ENCODE measurements around the gene ZNF621.
"Not testable (repeated sequence)": the region's sequence is repeated elsewhere in the genome, so short reads cannot be mapped to it uniquely, and the experiment has no call there.

Gene ZNF621

GRCh38 chr3:40532252-40532651 is 7.5 kb downstream of the ZNF621 start:
- H3K27ac ChIP-seq: no peak overlapping the region
- no peak for DNase-seq (ENCODE audit: low read depth, low spot score)

DNA sequence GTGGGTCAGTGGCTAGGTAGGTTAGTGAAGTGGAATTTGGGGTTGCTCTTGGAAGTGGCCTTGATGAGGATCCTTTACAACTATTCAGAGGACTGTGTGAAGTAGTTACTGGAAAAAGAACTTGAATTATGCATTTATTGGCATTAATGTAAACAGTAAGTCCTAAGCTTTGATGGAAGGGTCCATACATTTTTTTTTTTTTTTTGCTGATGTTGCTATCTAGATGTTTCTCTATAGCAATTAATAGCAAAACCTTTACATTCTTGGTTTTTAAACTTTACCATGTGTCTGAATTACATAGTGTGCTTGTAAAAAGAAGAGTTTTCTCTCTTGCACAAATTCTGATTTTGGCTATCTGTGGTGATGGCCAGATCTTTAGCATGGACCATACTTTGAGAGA is 9.5 kb downstream of the ZNF621 start:
- DNase-seq (ENCODE audit: low read depth, low spot score): no peak
- no peak overlapping the region for H3K27ac ChIP-seq

DNA sequence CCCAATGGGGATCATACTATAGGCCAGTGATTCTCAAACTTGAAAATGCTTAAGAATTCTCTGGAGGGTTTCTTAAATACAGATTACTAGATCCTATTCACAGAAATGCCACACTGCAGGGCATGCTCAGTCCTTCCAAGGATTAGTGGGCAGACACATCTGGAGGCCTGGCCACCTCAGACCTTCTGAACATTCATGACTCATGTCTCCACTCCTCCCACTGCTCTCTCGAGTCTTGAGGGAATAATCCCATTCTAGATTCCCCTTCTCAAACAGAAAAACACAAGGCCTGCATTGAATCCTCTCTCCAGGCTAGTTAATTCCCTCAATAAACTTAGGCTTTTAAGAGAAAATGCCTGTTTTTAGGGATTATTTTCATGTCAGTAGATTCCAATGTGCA is 22.1 kb downstream of the ZNF621 start:
- no peak for DNase-seq (ENCODE audit: low read depth, low spot score)
- H3K27ac ChIP-seq: no peak overlapping the region

DNA sequence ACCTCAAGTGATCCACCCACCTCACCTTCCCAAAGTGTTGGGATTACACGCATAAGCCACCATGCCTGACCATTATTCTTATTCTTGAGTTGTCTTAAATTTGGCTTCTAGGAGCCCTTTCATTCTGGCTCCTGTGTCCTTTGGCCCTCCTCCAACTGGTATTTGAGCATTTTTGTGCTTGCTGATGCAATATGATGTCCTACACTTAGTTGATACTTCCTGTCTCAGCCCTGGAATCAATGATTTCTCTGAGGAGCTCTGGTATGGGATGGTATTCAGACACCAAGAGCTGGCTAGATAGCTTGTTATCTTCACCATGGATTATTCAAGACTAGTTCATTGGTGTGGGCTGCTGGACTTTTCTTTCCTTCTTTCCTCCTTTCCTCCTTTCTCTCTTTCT is 25.4 kb downstream of the ZNF621 start:
- no peak for DNase-seq (ENCODE audit: low read depth, low spot score)
- H3K27ac ChIP-seq: no peak overlapping the region

- no peak overlapping the region for H3K27ac ChIP-seq
- no peak for DNase-seq (ENCODE audit: low read depth, low spot score)
Observed at GRCh38 chr3:40557575-40558161, 32.9 kb downstream of the ZNF621 start.

DNA sequence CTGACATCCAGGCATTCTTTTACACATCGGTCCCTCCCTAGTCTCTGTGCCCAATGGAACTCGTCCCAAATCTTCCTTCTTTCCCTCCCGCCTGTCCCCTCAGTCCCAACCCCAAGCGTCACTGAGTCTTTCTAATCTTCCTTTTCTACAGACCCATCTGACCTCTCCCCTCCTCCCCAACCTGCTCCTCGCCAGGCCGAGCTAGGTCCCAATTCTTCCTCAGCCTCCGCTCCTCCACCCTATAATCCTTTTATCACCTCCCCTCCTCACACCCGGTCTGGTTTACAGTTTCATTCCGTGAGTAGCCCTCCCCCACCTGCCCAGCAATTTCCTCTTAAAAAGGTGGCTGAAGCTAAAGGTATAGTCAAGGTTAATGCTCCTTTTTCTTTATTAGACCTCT is 37.7 kb downstream of the ZNF621 start:
- not testable (repeated sequence) for H3K27ac ChIP-seq; DNase-seq (ENCODE audit: low read depth, low spot score)

DNA sequence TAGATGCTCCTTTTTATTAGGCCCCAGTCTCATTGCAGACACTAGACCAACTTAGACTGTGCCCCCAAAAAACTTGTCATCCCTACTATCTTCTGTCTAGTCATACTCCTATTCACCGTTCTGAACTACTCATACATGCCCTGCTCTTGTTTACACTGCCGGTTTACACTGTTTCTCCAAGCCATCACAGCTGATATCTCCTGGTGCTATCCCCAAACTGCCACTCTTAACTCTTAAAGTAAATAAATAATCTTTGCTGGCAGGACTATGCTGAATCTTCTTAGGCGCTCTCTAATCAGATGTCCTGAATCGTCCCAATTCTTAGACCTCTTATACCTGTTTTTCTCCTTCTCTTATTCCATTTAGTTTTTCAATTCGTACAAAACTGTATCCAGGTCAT is 40.9 kb downstream of the ZNF621 start:
- not testable (repeated sequence) for DNase-seq (ENCODE audit: low read depth, low spot score); H3K27ac ChIP-seq

GRCh38 chr3:40566694-40567093 is 41.9 kb downstream of the ZNF621 start:
- H3K27ac ChIP-seq: no peak overlapping the region
- DNase-seq (ENCODE audit: low read depth, low spot score): no peak

DNA sequence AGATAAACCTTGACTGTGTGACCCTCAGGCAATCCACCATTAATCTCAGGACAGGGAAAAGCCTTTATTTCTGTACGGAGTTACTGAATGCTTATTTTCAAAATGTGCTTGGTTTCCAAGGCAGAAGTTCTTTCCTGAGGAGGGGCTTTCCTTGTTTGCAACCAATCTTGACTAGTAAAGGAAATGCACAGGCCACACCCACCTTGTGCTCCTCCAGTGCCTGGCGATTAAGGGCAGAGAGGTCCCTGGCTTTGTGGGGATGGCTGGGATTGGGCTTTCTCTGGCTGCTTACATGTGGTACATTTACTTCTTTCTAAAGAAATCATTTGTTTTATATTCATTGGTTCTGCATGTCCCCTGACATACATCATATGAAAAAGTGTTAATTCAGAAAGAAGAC is 47.8 kb downstream of the ZNF621 start:
- H3K27ac ChIP-seq: no peak overlapping the region
- no peak for DNase-seq (ENCODE audit: low read depth, low spot score)

DNA sequence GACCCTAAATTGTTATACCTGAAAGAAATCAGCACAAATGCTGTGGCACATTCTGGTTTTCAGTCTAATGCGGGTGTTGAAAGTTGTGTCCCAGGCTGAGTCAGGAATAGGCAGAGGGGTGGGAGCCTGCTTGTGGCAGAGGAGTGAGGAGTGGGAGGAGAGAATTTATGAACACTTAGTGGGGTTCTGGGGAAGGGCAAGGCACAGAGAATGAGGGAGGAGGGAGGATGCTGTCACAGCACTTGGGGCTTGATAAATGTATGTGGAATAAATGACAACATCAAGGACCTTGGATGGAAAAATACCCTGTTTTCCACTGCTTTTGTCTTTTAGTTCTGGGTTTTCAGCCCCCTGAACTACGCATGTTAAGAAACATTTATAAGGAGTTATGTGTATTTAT is 49.3 kb downstream of the ZNF621 start:
- no peak for DNase-seq (ENCODE audit: low read depth, low spot score)
- no peak overlapping the region for H3K27ac ChIP-seq

- no peak for DNase-seq (ENCODE audit: low read depth, low spot score)
- no peak overlapping the region for H3K27ac ChIP-seq
Observed at GRCh38 chr3:40574661-40575060, 49.9 kb downstream of the ZNF621 start.

- no peak for DNase-seq (ENCODE audit: low read depth, low spot score)
- no peak overlapping the region for H3K27ac ChIP-seq
Observed at GRCh38 chr3:40576396-40576795, 51.6 kb downstream of the ZNF621 start.

DNA sequence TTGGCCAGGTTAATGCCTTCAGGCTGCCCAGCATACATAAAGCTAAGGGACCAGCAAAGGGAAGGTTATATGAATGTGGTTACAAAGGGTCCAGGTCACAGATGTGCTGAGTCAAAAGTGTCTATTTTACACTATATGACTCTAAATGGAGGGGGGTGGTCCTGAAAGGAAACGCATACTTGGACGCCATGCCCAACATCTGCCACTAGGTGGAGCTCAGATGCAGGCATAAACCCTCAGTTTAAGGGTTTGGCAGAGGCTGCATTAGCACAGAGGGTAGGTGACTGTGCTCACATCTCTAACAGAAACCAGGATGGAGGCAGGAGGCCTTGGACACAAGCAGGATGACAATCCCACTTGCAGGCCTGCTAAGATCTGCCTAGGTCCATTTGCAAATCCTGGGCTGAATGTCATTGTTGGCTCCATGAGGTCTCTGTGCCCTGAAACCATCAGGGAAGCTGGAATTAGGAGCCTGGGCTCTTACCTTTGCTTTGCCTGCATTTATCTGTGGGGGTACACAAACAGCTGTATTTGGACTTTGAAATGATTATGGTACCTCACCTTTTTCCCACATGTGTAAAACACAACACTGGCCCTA is 55.8 kb downstream of the ZNF621 start:
- H3K27ac ChIP-seq: no peak overlapping the region
- no peak for DNase-seq (ENCODE audit: low read depth, low spot score)

GRCh38 chr3:40581166-40581565 is 56.4 kb downstream of the ZNF621 start:
- DNase-seq (ENCODE audit: low read depth, low spot score): no peak
- no peak overlapping the region for H3K27ac ChIP-seq

DNA sequence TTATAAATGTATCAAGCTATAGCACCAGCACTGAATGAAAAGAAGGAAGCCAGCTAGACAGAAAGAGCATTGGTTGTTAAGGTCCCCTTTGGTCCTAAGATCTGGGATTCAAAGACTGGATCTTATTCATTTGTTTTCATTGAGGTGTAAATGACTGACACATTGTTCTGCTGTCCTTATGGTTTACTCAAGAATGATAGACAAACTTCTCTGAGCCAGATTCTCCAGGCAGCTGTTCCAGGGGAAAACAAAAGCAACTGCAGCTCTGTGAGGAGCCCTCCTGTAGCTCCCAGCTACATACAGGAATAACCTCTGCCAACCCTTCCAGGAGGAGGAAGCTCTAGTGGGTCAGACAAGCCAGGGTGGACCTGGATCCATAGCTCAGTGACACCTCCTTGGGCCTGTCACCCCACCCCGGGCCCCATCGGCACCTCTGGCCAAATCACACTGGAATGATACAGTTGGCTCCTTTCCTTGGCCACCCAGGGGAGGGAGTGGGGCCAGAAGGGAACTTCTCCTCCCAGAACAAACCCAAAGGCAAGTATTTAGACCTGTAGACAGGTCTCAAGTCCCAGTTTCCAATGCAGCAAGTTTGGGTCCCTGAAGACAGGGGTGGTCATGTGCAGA is 57.8 kb downstream of the ZNF621 start:
- no peak overlapping the region for H3K27ac ChIP-seq
- DNase-seq (ENCODE audit: low read depth, low spot score): no peak

- H3K27ac ChIP-seq: no peak overlapping the region
- DNase-seq (ENCODE audit: low read depth, low spot score): no peak
Observed at GRCh38 chr3:40583691-40584090, 58.9 kb downstream of the ZNF621 start.

DNA sequence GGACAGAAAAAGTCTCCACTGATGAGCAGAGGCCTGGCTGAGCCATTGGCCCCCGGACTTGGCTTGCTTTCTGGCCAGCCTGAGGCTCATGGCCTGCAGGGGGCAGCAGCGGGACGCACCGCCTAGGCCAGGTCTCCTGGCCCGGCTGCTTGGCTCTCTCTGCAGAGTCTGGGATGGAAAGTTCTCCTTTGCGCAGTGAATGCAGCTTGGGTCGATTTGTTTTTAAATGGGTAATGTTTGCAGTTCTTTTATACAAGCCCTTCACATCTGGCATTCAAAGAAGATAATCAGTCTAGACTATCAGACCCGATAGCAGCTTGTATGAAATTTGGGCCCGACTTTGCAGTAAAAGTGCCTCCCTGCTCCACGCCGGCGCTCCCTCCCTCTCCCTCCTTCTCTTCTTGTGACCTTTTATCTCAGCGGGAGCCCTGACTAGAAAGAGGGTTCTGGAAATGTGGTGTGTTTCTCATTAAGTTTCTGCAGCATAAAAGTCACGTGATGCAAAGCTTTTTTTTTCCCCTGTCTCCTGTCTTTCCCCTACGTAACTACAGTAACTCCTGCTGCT is 59.9 kb downstream of the ZNF621 start:
- H3K27ac ChIP-seq: no peak overlapping the region
- DNase-seq (ENCODE audit: low read depth, low spot score): no peak

DNA sequence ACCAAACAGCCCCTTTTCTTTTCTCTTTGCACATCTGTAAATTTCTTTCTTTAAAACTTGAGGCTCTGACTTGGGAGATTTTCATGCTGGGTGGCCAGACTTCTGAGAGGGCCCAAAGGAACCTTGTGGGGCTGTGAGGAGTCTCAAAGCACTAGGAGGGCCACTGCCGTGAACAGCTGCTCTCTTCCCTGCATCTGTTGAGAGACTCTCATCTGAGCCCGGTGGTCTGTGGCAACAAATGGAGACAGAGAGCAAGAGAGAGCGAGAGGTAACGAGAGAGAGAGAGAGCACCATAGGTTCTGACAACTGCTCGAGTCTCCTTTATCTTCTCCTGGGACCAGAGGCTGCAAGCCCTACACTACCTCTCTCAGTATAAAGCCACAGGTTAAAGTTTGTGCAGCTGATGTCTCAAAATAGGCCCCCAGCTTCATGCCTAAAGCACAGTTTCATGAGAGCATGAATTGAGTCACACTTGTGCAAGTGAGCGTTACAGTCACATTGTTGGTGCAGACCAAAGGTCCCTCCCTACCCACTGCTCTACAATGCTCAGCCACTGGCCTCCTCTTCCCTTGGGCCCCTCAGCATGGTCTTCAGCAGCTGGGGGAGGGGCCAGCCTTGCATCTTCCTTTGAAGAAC is 60.7 kb downstream of the ZNF621 start:
- no peak for DNase-seq (ENCODE audit: low read depth, low spot score)
- no peak overlapping the region for H3K27ac ChIP-seq

- no peak overlapping the region for H3K27ac ChIP-seq
- DNase-seq (ENCODE audit: low read depth, low spot score): no peak
Observed at GRCh38 chr3:40586901-40587300, 62.1 kb downstream of the ZNF621 start.

DNA sequence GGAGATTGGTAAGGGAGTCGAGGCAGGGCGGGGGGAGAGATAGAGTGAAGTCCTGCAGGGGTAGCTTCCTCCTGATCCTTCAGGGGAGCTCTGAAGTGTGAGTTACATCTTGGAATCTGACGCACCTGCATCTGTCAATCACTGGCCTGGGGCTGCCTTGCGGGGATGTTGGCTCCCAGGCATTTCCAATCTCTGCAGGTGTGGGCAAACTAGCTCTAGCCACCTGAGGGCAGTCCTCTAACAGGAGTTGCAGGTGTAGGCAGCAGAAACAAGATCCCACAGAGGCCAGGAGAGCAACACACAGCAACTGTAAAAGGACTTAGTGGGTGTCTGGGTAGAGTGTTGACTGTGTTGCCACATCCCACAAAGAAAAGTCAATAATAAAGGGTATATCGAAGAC is 63.6 kb downstream of the ZNF621 start:
- H3K27ac ChIP-seq: no peak overlapping the region
- no peak for DNase-seq (ENCODE audit: low read depth, low spot score)

All from epithelial cell of prostate (primary cell).